ENCODE results near the gene PRR36.

Gene PRR36

DNA sequence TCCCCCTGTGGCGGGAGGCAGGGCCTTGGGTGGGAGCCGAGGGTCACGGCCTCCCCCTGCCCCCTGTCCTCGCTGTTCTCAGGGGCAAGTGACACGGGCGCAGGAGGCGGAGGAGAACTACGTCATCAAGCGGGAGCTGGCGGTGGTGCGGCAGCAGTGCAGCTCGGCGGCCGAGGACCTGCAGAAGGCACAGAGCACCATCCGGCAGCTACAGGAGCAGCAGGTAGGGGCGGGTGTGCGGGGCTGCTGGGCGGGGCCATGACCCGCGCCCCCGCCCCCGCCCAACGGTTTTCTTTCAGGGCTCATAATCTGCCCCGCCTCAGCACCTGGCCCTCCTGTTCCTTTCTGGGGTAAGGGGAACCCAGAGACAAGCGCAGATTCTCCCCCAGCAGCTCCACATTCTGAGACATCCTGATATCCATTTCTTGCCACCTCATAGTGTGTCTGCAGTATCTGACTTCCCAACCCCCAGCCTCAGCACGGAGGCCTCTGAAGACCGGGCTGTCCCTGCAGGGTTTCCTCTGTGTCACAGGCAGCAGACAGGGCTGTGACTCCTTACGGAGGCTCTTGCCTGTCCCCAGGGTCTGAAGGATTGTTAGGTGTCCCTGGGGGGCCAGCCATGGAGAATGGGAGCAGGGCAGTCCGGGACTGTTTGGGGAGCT lies 15.9 kb downstream of the PRR36 start:
- peak; percentile 86 for DNase-seq

DNA sequence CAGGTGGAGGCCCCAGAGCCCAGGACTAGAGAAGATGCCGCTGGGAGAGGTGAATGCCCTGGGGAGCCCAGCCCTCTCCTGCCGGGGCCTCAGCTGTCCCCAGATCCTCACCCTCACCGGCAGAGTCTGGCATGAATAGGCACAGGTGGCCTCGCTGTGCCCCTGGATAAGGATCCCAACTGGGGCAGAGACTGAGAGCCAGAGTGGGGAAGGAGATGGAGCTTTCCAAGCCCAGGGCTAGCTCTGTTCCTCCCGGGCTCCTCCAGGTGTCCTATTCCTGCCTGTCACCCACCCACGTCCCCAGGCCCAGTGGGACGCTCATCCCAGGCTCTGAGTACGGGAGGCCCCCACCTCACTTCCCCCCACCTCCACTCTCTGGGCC lies 16.5 kb downstream of the PRR36 start:
- DNase-seq, result peak; percentile 47

DNA sequence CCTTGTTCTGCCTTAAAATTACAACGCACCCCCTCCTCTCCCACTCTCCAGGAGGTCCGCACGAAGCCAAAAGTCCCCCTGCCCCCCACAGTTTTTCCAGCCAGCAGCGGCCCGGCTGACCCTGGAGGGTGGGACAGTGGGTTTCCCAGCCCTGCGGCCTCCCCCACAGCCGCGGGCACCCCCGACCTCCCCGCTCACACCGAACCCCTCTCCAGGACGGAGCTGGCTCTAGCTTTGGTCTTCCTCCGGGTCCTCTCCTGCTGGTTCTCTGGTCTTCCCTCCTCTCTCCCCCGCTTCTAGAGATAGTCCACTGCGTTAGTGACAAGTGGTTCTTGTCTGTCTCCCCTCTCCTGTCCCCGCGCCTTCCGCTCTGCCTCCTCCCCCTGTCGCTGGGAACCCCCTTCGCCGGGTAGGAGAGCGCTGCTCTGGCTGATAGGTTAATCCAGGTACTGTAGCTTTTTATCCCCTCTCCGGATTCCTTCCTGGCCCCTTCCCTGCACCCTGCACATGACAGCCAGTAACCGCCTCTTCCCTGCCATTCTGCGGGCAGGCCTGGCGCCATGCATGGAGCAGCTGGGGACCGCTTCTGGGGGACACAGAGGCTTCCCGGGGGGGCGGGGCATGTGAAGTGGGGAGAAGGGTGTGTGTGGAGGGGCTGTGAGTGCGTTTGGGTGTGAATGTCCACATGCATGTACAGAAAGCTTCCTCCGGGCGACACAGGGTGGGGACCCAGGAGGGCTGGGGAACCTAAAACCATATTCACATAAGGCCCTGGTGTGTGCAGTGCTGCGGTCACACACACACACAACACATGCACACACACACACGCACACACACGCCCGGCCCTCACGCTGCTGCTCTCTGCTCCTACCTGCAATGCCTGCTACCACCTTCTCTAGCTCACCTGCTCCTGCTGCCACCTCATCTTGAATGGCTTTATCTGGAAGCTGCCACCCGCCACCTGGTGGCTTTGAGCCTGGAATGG lies 17.2 kb downstream of the PRR36 start:
- peak; percentile 22 for DNase-seq

DNA sequence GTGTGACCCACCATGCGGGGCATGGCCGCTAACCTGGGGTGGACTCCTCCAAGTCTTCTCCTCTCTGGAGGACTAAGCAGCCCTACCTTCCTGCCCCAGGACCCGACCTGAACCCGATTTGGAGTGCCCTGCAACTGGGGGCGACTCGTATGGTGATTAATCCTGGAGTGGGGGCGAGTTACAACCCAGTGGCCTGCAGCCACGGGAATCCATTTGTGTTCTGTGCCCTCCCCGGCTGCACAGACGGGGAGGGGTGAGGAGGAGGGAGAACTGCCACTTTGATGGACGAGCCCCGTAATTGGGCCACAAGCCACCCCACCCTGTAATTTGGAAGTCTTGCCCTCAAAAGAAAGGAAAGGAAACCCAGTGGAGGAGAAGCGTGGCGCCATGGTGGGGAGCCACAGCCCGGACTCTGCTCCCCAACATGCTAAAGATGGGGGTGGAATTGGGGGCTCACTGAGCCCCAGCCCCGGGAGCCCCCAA lies 18.0 kb downstream of the PRR36 start:
- DNase-seq, result peak; percentile 82

DNA sequence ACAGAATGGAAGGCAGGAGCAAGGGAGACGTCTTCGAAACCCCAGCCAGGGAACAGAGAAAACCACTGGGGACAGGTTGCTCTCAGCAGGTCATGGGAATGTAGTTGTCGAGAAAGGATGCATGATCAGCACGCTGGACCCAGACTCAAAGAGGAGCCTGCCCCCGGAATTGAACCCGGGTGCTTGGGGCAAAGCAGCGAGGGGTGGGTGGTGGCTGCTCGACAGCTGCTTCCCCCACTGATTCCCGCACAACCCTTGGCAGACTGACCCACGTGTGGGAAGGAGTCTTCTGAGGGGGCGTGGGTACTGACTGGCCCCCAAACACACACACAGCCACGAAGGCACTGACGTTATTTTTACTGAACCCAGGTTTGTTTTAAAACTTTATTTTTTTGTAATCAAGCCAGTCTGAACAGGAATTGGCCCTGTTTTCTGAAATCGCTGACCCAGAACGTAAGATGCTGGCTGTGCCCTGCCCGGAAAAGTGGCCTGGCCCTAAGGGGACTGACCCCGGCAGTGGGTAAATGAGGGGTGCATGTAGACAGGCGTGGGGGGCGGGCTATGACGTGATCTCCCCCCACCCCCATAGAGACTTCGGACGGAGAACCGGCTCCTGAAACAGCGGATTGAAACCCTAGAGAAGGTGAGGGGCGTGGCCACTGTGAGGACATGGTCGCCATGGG lies 18.6 kb downstream of the PRR36 start:
- DNase-seq, result no peak

DNA sequence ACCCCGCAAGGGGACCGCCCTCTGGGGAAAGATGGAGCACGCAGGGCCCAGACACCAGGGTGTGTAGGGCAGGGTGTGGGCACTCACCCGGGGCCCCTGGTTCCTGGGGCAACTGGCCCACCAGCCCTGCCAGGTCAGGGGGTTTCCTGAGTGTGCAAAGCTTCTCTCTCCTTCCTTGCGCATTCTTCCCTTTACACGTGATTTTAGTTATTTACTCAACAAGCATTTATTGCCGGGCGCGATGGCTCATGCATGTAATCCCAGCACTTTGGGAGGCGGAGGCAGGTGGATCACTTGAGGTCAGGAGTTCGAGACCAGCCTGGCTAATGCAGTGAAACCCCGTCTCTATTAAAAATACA lies 20.4 kb downstream of the PRR36 start:
- no peak for DNase-seq

DNA sequence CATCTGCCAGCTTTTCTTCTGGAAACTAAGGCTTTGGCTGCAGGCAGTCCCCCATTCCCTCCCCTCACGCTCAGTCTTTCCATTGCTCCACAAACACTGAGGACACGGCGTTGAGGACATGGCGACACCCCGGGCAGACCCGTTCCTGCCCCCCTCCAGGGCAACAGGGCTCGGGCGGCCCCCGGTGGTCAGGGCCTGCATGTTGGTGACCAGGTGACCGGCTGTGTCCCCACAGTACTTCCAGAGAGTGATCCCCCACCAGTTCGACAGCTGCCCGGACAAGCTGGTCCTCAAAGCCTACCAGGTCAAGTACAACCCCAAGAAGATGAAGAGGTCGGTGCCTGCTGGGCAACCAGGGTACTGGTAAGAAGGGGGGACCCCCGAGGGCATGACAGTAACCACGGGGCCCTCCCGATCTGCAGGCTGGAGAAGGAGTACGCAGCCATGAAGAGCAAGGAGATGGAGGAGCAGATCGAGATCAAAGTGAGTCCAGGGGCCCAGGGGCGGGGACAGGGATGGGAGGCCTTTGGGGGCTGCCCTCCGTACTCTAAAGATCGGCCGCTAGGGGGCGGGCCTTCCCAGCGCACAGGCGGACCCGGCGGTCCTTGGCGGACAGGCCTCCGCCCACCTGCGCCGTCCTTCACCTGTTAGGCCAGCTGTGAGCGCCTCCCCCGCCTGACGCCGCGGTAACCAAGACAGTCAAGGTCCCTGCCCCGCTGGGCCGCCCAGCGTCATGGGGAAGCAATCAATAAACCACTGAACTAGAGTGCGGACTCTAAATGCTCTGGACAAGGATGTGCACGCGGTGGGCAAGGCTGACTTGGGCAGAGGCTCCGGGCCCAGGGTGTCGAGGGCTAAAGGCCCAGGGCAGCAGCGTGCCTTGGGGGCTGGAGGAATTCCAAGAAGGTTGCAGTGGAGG lies 21.1 kb downstream of the PRR36 start:
- peak; percentile 96 for DNase-seq

DNA sequence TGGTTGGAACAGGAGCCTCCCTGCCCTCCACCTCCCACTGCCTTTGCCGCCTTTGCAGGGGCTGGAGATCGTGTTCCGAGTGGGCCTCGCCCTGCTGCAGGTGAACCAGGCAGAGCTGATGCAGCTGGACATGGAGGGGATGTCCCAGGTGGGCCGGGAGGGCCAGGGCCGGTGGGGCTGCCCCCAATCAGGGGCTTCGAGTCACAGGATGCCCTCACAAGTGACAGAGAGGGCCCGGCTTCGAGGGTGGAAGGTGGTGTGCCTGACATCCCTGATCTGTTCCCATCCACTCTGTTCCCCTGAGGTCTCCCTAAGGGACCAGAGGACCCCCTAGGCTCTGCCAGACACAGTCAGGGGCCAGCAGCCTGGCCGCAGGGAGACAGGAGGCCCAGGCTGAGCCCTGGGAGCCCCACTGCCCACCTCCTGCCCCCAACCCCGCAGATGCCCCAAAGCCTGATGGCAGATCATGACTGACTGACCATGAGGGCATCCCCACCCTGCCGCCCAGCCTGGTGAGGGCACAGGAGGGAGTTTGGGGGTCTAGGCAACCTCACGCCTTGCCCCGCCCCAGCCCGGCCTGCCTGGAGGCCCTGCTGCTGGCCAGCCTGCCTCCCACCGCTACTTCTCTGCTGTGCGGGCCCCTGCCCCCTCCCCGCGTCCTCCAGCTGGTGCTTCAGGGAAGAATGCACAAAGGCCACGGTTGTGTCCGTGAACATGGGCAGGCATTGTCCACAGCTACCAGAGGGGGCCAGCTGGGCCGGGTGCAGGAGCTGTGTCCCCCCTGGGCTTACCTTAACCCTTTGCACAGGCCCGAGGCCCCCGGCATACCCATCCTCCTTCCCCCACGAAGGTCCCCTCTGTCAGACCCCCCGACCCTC lies 22.3 kb downstream of the PRR36 start:
- DNase-seq, result no peak

DNA sequence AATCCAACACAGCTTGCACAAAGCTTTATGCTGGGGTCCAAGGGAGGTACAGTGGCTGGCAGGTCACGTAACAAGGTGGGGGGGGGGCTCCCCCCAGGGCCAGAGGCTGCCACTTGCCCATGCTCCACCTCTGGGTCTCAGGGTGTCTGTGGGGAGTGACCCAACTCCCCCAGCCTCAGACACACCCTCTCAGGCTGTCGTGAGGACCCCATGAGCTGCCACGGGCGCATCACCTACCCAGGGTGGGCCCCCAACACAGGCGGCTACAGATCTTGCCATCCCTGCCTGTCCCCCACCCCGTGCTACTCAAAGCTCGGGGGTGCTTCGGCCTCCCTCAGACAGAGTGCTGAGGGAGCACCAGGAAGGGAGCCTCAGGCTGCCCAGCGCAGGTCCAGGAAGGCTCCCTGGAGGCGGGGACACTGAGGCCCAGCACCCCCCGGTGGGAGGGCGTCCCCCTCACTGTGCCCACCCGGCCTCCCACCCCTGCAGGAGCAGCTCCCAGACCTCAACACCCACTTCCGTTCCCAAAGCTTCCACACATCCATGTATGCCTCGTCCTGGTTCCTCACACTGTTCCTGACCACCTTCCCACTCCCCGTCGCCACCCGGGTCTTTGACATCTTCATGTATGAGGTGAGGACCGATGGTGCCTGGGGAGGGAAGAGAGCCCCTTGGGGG lies 23.1 kb downstream of the PRR36 start:
- no peak for DNase-seq

DNA sequence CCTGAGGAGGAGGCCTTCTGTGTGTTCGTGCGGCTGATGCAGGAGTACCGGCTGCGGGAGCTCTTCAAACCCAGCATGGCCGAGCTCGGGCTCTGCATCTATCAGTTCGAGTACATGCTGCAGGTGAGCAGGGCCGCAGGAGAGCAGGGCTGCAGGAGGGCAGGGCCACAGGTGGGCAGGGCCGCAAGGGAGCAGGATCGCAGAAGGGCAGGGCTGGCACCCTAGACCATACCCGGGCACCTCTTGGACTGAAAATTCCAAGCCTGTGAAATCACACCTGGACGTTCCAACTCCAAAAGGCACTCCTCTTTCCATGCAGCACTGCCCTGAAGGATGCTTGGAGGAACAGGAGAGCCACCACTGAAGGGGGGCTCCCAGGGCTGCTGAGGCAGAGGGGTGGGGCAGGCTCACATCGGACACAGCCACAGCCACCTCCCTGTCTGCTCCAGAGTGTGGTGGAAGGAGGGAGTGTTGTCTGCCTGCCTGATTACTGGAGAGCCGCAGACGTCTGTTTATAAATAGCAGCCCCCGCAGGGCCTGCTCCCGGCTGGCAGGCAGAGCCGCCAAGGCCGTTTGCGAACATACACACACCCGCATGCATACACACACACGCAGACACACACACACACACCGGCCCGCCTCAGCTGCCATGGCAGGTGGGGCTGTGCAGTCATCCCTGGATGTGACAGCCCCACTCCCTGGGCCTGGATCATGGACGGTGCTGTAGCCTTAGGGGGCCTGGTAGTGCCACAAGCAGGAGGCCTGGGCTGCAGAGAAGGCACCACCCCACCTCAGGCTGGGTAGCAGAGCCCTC lies 24.0 kb downstream of the PRR36 start:
- DNase-seq, result no peak

DNA sequence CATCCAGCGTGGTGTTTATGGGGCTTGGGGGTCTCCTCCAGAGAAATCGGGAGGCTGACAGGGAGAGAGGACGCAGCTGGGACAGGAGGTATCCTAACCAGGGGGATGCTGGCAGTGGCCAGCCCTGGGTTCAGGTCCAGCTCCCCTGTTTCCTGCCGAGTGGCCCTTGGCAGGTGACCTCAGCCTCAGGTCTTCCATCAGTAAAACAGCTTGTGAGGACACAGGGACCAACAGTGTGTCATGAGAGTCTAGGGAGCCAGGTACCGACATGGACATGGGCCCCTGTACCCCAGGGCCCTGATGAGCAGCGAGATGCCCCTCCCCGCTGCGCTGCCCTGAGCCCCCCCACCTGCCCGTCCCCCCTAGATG lies 24.6 kb downstream of the PRR36 start:
- no peak for DNase-seq

DNA sequence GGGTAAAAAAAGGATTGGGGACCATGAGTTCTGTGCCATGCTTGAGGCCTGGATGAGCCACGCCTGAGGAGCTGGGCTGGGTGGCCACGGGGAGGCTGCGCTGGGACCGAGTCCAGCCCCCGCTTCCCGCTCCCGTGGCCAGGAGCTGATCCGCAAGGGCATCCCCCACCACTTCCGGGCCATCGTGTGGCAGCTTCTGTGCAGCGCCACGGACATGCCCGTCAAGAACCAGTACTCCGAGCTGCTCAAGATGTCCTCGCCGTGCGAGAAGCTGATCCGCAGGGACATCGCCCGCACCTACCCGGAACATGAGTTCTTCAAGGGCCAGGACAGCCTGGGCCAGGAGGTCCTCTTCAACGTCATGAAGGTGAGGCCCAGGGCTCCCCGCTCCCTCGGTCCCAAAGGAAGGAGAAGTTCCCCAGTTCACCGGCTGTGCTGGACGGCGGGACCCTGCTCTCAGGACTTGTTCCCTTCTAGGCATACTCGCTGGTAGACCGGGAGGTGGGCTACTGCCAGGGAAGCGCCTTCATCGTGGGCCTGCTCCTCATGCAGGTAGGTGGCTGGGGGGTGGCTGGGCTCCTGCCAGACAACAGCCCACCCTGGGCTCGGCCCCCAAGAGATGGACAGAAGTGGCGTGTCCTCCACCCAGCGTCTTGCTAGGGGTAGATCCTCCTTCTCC lies 25.3 kb downstream of the PRR36 start:
- DNase-seq, result no peak

DNA sequence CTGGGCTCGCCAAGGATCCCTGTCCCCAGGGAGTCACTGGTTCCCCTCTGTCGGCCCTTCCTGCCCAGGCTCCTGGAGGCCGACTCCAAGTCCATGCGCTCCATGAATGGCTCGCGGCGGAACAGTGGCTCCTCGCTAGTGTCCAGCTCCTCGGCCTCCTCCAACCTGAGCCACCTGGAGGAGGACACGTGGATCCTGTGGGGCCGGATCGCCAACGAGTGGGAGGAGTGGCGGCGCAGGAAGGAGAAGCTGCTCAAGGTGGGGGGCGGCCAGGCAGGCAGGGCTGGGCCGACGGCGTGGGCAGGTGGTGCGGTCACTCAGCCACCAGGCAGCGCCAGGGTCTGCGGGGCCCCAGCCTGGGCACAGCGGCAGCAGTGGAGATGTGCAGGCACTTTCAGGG lies 26.5 kb downstream of the PRR36 start:
- DNase-seq, result no peak

DNA sequence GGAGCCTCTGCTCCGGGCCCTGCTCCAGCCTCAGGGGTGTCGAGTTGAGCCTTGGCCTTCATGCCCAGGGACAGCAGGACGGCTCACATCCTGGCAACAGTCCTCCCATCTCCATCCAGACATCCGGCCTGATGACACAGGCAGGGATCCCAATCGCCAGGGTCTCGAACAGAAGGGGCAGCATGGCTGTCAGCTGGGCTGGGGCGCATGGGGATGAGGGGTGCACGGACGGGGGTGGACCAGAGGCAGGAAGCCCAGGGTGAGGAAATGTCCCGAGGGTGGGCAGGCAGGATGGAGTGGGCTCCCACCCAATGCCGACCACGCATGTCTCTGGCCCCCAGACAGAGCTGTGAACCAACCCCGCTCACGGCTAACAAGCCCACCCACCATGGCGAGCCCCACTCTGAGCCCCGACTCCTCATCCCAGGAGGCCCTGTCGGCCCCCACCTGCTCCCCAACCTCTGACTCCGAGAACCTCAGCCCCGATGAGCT lies 28.0 kb downstream of the PRR36 start:
- no peak for DNase-seq

DNA sequence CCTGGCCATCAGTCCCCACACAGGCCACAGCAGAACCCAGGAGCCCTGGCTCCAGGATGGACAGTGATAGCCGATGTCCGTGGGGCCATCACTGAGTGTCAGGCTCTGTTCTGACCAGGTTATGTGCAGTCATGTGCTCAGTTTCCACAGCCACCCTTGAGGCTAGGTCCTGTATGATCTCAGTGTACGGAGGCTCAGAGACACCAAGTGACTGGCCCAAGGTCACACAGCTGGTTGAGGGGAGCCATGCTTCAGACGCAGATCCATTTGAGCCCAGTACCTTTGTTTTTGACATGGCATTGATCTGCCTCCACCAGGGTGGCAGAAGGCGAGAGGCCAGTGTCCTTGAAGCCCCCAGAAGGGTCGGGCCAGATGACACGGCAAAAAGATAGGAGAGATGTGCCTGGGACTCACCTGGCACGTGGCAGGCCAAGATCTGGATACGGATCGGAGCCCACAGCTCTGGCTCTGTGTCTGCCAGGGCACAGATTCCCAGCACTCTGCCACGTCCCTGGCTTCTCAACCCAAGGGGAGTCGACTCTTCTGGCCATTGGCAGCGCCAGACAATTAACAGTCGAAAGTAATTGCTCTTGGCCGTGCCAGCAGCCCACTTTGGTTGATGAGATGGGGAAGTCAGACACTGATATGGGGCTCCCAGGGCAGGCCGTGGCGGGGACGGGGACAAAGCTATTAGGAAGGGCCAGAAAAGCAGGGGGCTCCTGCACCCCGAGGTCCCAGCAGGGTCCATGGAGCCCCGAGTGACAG lies 28.6 kb downstream of the PRR36 start:
- no peak for DNase-seq

DNA sequence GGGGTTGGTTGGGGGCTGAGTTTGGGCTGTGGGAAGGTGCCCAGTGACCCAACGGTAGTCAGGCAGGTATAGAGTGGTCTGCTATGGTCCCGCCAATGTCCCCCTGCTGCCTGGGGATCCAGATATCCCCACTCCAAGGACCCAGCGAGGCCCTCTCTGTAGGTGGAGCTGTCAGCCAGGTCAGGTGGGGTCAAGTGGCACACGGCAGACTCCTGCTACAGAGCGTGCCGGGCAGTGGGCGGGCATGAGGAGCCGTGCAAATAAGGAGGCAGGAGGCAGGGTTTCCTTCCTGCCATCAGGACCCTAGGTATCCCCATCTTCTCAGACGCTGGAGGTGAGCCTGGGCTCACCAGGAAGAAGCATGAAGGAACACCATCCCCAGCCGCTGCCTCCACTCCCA lies 29.2 kb downstream of the PRR36 start:
- no peak for DNase-seq

DNA sequence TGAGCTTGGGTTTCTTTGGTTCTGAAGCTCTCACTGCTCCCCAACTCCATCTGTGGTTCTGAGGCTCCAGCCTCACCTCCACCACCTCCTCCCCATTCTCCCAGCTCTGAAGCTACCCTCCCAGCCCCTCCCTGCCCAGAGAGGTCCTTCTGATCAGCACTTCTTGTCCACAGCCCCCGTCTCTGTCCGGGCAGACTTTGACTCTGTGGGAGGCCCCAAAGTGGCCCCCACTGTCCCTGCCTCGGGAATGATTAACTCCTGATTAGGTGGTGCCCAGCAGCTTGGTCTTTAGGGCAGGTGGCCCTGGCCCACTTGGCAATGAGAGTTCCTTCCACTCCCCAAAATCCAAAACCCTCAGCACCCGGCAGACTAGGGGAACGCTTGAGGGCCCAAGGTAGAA lies 29.8 kb downstream of the PRR36 start:
- no peak for DNase-seq

DNA sequence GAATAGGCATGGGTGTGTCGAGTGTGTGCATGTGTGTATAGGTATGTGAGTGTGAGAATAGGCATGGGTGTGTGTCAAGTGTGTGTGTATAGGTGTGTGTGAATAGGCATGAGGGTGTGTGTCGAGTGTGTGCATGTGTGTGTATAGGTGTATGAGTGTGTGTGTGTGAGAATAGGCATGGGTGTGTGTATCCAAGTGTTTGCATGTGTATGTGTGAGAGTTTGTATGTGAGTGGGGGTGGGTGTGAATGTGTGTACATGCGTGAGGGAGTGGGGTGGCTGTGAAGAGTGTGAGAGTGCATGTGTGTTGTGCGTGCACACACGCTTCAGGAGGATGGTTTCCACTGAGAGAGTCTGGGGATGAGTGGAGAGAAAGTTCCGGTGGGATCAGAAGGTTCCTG lies 30.7 kb downstream of the PRR36 start:
- DNase-seq, result no peak
